Measurements from ENCODE around the gene VPS13A.
"Not testable (repeated sequence)": the region's sequence is repeated elsewhere in the genome, so short reads cannot be mapped to it uniquely, and the experiment has no call there.

VPS13A gene

DNA sequence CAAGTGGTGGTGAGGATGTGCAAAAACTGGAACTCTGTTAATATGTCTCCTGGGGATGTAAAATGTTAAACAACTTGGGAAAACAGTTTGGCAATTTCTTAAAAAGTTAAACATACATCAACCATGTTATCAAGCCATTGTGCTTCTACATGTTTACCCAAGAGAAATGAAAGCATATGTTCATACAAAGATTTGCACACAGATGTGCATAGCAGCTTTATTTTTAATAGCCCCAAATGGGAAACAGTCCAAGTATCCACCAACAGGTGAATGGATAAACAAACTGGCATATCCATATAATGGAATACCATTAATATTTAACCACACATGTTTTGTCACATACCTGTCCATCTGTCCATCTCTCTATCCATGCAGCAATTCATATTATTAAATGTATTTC lies 6.2 kb downstream of the VPS13A start:
- DNase-seq (ENCODE audit: low read depth in 4 of 4, low spot score in 1 of 4) = no peak

DNA sequence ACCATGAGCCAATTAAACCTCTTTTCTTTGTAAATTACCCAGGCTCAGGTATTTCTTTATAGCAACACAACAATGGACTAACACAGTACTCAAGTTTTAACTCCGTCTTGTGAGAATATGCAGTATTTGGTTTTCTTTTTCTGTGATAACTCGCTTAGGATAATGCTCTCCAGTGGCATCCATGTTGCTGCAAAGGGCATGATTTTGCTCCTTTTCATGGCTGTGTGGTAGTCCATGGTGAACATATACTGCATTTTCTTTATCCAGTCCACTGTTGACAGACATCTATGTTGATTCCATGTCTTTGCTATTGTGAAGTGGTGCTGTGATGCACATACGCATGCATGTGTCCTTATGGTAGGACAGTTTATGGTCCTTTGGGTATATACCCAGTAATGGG lies 10.9 kb downstream of the VPS13A start:
- DNase-seq (ENCODE audit: low read depth in 4 of 4, low spot score in 1 of 4) = no peak

- DNase-seq (ENCODE audit: low read depth in 4 of 4, low spot score in 1 of 4) = no peak
Measured at GRCh38 chr9:77194423-77194822, 17.1 kb downstream of the VPS13A start.

DNA sequence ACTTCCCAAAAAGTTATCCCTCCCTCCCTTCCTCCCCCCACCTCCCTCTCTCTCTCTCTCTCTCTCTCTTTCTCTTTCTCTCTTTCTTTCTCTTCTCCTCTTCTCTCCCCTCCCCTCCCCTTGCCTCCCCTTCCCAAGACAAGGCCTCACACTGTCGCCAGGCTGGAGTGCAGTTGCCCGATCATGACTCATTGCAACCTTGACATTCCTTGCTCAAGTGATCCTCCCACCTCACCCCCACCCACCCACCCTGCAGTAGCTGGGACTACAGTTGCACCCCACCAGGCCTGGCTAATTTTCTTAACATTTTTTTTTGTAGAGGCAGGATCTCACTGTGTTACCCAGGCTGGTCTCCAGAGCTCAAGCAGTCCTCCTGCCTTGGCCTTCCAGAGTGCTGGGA lies 32.8 kb downstream of the VPS13A start:
- no peak for DNase-seq (ENCODE audit: low read depth in 4 of 4, low spot score in 1 of 4)

GRCh38 chr9:77211561-77211960 lies 34.2 kb downstream of the VPS13A start:
- DNase-seq (ENCODE audit: low read depth in 4 of 4, low spot score in 1 of 4) = no peak

GRCh38 chr9:77212801-77213200 lies 35.5 kb downstream of the VPS13A start:
- no peak for DNase-seq (ENCODE audit: low read depth in 4 of 4, low spot score in 1 of 4)

DNA sequence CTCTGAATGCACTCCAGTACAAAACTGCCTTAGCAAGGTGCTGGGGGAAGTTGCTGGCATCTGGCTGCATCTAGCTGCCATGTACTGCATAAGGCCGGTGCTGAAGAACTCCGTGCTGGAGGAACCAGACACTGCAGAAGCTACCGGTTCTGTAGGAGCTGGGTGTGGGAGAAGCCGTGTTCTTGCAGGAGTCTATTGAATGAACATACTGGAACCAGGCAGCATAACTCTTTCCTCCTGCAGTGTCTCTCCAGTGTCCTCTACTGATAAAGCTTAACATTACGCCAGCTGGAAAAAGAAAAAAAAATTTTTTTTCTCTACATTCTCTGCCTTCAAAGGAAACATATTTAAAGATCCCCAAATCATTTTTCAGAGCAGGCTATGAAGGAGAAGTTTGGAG lies 38.5 kb downstream of the VPS13A start:
- no peak for DNase-seq (ENCODE audit: low read depth in 4 of 4, low spot score in 1 of 4)

DNA sequence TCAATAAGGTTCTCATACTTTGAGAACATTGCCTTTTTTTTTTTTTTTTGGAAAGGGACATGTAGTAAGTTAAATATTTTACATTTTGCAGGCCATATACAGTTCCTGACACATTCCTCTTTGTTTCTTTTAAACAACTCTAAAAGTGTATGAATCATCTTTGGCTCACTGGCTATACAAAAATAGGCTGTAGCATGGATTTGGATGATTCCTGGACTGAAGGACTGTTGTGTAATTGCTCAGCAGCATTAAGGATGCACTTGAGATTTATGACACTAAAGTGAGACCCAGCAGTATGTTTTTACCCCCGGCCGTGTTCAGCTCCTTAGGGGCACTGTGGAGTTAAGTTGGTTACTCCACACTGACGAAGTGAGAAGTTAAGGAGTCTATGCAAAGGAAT lies 41.3 kb downstream of the VPS13A start:
- no peak for DNase-seq (ENCODE audit: low read depth in 4 of 4, low spot score in 1 of 4)

DNA sequence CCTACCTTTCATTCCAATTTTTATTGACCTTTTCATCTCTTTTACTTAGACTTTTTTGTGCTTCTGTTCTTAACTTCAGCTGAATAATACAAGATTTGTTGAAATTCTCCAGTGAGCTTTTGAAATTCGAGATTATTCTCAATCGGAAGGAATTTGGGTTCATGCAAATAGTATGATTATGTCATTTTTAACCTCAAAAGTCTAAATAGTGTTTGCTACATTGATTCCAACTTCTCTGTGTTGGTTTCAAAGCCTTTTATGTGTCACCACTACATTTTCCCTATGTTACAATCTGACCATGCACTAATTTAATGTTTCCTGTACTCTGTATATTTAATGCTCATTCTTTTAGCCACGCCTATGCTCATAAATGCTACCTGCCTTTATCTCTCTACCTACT lies 44.1 kb downstream of the VPS13A start:
- no peak for DNase-seq (ENCODE audit: low read depth in 4 of 4, low spot score in 1 of 4)

DNA sequence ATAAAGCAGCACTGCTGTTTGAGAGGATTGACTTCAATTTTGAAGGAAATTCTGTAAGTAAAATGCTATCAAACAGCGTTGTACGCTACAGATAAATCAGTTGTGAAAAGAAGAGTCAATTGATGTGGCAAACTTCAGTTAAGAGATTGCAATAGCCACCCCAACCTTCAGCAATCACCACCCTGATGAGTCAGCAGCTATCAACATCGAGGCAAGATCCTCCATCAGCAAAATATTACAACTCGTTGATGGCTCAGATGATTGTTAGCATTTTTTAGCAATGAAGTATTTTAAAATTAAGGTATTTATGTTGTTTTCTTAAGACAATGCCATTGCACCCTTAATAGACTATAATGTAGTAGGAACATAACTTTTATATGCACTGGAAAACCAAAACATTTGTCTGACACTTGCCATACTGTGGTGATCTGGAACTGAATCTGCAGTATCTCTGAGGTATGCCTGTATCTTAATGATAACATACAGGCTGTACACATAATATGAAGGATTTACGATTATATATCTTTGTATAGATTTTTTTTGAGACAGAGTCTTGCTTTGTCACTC lies 47.5 kb downstream of the VPS13A start:
- DNase-seq (ENCODE audit: low read depth in 4 of 4, low spot score in 1 of 4) = no peak

GRCh38 chr9:77236693-77237092 lies 59.4 kb downstream of the VPS13A start:
- no peak for DNase-seq (ENCODE audit: low read depth in 4 of 4, low spot score in 1 of 4)

- no peak for DNase-seq (ENCODE audit: low read depth in 4 of 4, low spot score in 1 of 4)
Measured at GRCh38 chr9:77237896-77238295, 60.6 kb downstream of the VPS13A start.

- DNase-seq (ENCODE audit: low read depth in 4 of 4, low spot score in 1 of 4) = no peak
Measured at GRCh38 chr9:77251050-77251449, 73.7 kb downstream of the VPS13A start.

GRCh38 chr9:77257275-77257674 lies 79.9 kb downstream of the VPS13A start:
- DNase-seq (ENCODE audit: low read depth in 4 of 4, low spot score in 1 of 4) = no peak

- no peak for DNase-seq (ENCODE audit: low read depth in 4 of 4, low spot score in 1 of 4)
Measured at GRCh38 chr9:77261605-77262004, 84.3 kb downstream of the VPS13A start.

- not testable (repeated sequence) for DNase-seq (ENCODE audit: low read depth in 4 of 4, low spot score in 1 of 4)
Measured at GRCh38 chr9:77267762-77268161, 90.4 kb downstream of the VPS13A start.

- no peak for DNase-seq (ENCODE audit: low read depth in 4 of 4, low spot score in 1 of 4)
Measured at GRCh38 chr9:77271023-77271690, 93.8 kb downstream of the VPS13A start.

- no peak for DNase-seq (ENCODE audit: low read depth in 4 of 4, low spot score in 1 of 4)
Measured at GRCh38 chr9:77276799-77277198, 99.5 kb downstream of the VPS13A start.

- DNase-seq (ENCODE audit: low read depth in 4 of 4, low spot score in 1 of 4) = no peak
Measured at GRCh38 chr9:77277719-77278118, 100.4 kb downstream of the VPS13A start.

GRCh38 chr9:77283991-77284390 lies 106.7 kb downstream of the VPS13A start:
- DNase-seq (ENCODE audit: low read depth in 4 of 4, low spot score in 1 of 4) = no peak

GRCh38 chr9:77284616-77285015 lies 107.3 kb downstream of the VPS13A start:
- no peak for DNase-seq (ENCODE audit: low read depth in 4 of 4, low spot score in 1 of 4)

DNA sequence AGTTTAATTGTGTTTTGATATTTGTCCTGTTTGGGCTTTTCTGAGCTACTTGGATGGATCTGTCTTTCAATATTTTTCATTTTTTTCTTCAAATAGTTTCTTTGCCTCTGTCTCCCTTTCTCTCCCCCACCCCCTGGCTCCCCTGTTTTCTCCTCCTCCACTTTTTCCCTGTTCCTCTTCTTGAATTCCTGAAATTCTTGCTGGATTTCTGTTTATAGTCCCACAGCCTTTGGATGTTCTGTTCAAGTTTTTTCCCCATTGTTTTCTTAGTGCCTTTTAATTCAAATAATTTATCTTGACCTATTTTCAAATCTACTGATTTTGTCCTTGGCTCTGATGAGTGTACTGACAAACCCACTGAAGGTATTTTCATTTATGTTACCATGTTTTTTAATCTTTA lies 113.0 kb downstream of the VPS13A start:
- DNase-seq (ENCODE audit: low read depth in 4 of 4, low spot score in 1 of 4) = no peak

GRCh38 chr9:77291714-77292113 lies 114.4 kb downstream of the VPS13A start:
- DNase-seq (ENCODE audit: low read depth in 4 of 4, low spot score in 1 of 4) = no peak
